ENCODE measurements around the gene EVA1A.

EVA1A gene, protein sequence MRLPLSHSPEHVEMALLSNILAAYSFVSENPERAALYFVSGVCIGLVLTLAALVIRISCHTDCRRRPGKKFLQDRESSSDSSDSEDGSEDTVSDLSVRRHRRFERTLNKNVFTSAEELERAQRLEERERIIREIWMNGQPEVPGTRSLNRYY

DNA sequence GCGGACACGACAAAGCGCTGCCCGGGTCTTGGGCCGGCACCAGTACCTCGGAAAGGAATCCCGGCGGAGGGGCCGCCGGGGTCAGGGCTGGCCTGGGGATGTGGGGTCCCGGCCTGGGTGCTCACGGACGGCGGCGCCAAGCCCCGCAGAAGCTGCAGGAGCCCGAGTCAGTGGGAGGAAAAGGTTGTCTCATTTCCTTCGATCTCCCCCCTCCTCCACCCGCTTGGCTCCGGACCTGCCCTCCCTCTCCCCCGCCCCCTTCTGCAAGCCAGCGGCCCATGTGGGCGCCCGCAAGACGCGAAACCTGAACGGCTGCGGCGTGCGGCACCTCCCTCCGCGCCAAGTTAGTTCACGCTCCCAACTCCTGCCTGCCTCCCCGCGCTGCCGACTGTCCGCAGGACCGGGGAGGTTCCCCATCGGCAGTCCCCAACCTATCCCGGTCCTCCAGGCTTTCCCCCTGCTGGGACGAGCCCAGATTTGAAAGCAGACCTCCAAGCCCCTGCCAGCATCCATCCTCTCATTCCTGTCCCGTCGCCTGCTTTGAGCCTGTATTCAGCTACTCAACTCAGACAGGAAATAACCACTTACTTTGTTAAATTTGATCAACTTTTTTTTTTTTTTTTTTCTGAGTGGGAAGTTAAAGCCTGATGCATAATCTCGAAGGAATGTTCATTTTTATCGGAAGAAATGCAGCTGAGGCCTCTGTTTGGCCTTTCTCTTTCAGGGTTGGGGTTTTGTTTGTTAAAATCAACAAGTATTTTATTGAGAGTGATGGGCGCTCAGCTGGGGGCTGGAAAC lies at the start of gene EVA1A:
TSS of gene EVA1A (minus strand) at position 172 of the 798 bp plus-strand sequence. CDS start 42,799 bp downstream, outside the sequence.
- H3K36me3 ChIP-seq, result no peaks in the 10 kb centered on the region
- peak within 1 kb of the TSS; percentile 81 for H3K4me2 ChIP-seq
- no peaks in the 10 kb centered on the region for H3K4me1 ChIP-seq
- peak within 1 kb of the TSS; percentile 61; the same call in 1 of the 2 replicates for H3K9ac ChIP-seq
- no peaks in the 10 kb centered on the region for H4K20me1 ChIP-seq
- peaks cover 25% of the 10 kb centered on the region; the same call in 1 of the 2 replicates for H3K27me3 ChIP-seq
- H3K9me3 ChIP-seq, result no peaks in the 10 kb centered on the region
- peak within 1 kb of the TSS; percentile 67 for H3K4me3 ChIP-seq
- H3K27ac ChIP-seq, result no peak within 1 kb of the TSS
- TF ChIP-seq Cebpa-rat (IDR thresholded peaks at IDR 0.05), result no peak

- H3K4me1 ChIP-seq, result peaks cover 46% of the 10 kb centered on the region
Observed at GRCh38 chr2:75609937-75610508, 49.3 kb upstream of the EVA1A start.

GRCh38 chr2:75609334-75609689 lies 48.6 kb upstream of the EVA1A start:
- H3K9me3 ChIP-seq, result no peaks in the 10 kb centered on the region
- no peaks in the 10 kb centered on the region for H4K20me1 ChIP-seq
- TF ChIP-seq Cebpa-rat (IDR thresholded peaks at IDR 0.05), result no peak
- H3K9ac ChIP-seq, result 0 out of 2 replicates have a peak overlapping the region, but pooled peaks have one; percentile 8
- H3K4me1 ChIP-seq, result peaks cover 53% of the 10 kb centered on the region
- no peaks in the 10 kb centered on the region for H3K36me3 ChIP-seq
- H3K4me3 ChIP-seq, result no peak overlapping the region
- H3K27me3 ChIP-seq, result no peaks in the 10 kb centered on the region
- no peak overlapping the region for H3K27ac ChIP-seq
- peak overlapping the region; percentile 76 for H3K4me2 ChIP-seq

More at GRCh38 chr2:75609937-75610508, 49.3 kb upstream of the EVA1A start:
- Histone ChIP-seq H4K20me1 (no peaks in the 10 kb centered on the region), H3K4me3 (no peak overlapping the region), H3K27me3 (no peaks in the 10 kb centered on the region), H3K36me3 (no peaks in the 10 kb centered on the region), H3K27ac (no peak overlapping the region), H3K9ac (0 out of 2 replicates have a peak overlapping the region, but pooled peaks have one; percentile 8), H3K9me3 (no peaks in the 10 kb centered on the region), H3K4me2 (peak overlapping the region; percentile 23)
- no peak for TF ChIP-seq Cebpa-rat (IDR thresholded peaks at IDR 0.05)

- H3K4me1 ChIP-seq, result peaks cover 58% of the 10 kb centered on the region
- H3K4me2 ChIP-seq, result peak overlapping the region; percentile 76
- no peak overlapping the region; the same call in 1 of the 2 replicates for H3K27ac ChIP-seq
- H4K20me1 ChIP-seq, result no peaks in the 10 kb centered on the region
- H3K9me3 ChIP-seq, result no peaks in the 10 kb centered on the region
- 0 out of 2 replicates have a peak overlapping the region, but pooled peaks have one; percentile 11 for H3K9ac ChIP-seq
- TF ChIP-seq Cebpa-rat (IDR thresholded peaks at IDR 0.05), result no peak
- peak overlapping the region; percentile 48 for H3K4me3 ChIP-seq
- no peaks in the 10 kb centered on the region for H3K36me3 ChIP-seq
- H3K27me3 ChIP-seq, result no peaks in the 10 kb centered on the region
Observed at GRCh38 chr2:75608684-75609333, 48.1 kb upstream of the EVA1A start.

- Histone ChIP-seq H3K9ac (no peak overlapping the region), H4K20me1 (no peaks in the 10 kb centered on the region), H3K9me3 (no peaks in the 10 kb centered on the region), H3K27ac (no peak overlapping the region; the same call in 1 of the 2 replicates), H3K36me3 (no peaks in the 10 kb centered on the region), H3K4me3 (no peak overlapping the region), H3K4me2 (peak overlapping the region; percentile 76), H3K4me1 (peaks cover 64% of the 10 kb centered on the region), H3K27me3 (no peaks in the 10 kb centered on the region)
- TF ChIP-seq Cebpa-rat (IDR thresholded peaks at IDR 0.05), result no peak
Observed at GRCh38 chr2:75607988-75608683, 47.4 kb upstream of the EVA1A start.

GRCh38 chr2:75607400-75607798 lies 46.7 kb upstream of the EVA1A start:
- no peaks in the 10 kb centered on the region for H3K27me3 ChIP-seq
- no peaks in the 10 kb centered on the region for H4K20me1 ChIP-seq
- no peak overlapping the region for H3K9ac ChIP-seq
- H3K4me1 ChIP-seq, result peaks cover 64% of the 10 kb centered on the region
- H3K9me3 ChIP-seq, result no peaks in the 10 kb centered on the region
- TF ChIP-seq Cebpa-rat (IDR thresholded peaks at IDR 0.05), result no peak
- no peaks in the 10 kb centered on the region for H3K36me3 ChIP-seq
- H3K27ac ChIP-seq, result no peak overlapping the region
- peak overlapping the region; percentile 76 for H3K4me2 ChIP-seq
- no peak overlapping the region for H3K4me3 ChIP-seq

DNA sequence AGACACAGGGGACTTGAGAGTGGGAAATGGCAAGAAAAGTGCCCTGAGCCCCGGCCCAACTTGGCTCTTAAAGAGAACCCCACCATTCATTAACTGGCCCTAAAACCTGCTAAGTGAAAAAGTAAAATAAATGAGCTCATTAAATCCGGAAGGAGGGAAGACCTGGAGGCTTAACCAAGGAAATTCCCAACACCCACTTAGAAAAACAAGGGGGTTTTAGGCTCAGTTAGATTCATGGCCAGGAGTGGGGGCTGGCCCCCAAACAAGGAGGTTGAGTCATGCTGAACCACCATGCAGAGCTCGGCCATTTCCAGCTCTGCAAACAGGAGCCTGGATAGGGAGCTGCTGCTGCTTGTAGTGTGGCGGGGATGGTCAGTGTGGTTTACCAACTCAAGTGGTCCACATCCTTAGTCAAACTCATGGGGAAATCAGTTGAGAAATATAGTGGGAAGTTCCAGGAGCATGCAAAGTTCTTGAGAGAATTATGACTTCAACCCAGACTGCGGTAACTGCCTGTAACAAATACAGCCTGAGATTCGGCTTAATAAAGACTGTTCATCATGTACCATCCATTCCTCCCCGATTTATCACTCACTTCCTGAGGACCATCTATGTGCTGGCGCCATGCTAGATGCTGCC lies 46.1 kb upstream of the EVA1A start:
- Histone ChIP-seq H3K9me3 (no peaks in the 10 kb centered on the region), H3K4me1 (peaks cover 64% of the 10 kb centered on the region), H3K4me3 (no peak overlapping the region), H3K36me3 (no peaks in the 10 kb centered on the region), H4K20me1 (no peaks in the 10 kb centered on the region), H3K4me2 (peak overlapping the region; percentile 76), H3K27ac (peak overlapping the region; percentile 55; the same call in 1 of the 2 replicates), H3K27me3 (no peaks in the 10 kb centered on the region), H3K9ac (no peak overlapping the region)
- TF ChIP-seq Cebpa-rat (IDR thresholded peaks at IDR 0.05), result no peak

DNA sequence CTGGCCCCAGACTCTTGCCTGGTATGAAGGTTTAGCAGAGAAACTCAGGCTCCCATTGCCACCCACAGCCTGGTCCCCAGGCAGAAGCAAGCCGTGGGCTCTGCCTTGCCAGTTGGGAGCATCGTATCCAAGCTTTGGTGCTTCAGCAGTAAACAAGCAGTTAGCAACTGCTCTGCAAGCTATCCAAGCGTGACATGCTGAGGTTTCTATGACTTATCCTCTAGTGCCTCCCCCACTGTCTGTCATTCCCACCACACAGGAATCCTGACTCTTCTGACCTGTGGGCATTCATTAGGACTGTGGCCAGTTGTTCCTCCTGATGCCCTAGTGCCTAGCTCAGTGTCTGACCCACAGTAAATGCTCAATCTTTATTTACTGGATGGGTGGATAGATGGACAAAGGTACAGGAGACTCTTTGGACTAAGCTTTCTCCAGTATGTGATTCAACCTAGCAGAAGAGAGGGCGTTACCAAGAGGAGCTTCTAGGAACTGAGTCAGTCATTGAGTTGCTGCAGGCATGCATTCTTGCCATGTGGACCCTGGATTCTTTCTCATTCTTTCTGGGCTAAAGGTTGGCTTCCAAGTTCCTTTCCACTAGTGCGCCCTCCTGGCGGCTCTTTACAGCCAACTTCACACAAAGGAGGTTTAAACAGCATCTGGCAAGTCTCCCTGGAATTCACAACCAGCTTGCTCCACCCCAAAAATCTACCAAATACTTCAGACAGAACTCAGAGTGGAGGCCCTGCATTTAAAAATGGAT lies 45.2 kb upstream of the EVA1A start:
- Histone ChIP-seq H3K9ac (no peak overlapping the region), H3K4me1 (peaks cover 64% of the 10 kb centered on the region), H3K27ac (peak overlapping the region; percentile 55), H4K20me1 (no peaks in the 10 kb centered on the region), H3K4me3 (no peak overlapping the region), H3K36me3 (no peaks in the 10 kb centered on the region), H3K9me3 (no peaks in the 10 kb centered on the region), H3K4me2 (peak overlapping the region; percentile 76), H3K27me3 (no peaks in the 10 kb centered on the region)
- no peak for TF ChIP-seq Cebpa-rat (IDR thresholded peaks at IDR 0.05)

Measured in BLaER1 (cell line).